Upper lobe of right lung (tissue), 1 donor: ENCODE measurements around the gene CTSZ. TPM values are rescaled to one million over a fixed set of nuclear protein-coding genes. Genes with fewer than 3 reads are reported as not detected.

ENCODE experiments used
- ATAC-seq: fragments of 200-7000 bp; cut with Tn5 transposase; one replicate; pipeline ENCODE4 v1.9.1; 2020; ENCODE audit warnings: mild to moderate bottlenecking, moderate library complexity
- DNase-seq: peaks from one replicate; pipeline ENCODE4 v3.0.0-alpha.2; 2020
- H3K27ac ChIP-seq: fragments of 200-600 bp; one replicate; pipeline ENCODE4 v1.8.0; 2022
- H3K27me3 ChIP-seq: fragments of 200-600 bp; one replicate; pipeline ENCODE4 v1.8.0; 2022; ENCODE audit warnings: mild to moderate bottlenecking
- H3K36me3 ChIP-seq: fragments of 200-600 bp; one replicate; pipeline ENCODE4 v1.8.0; 2022
- H3K4me1 ChIP-seq: fragments of 200-600 bp; one replicate; pipeline ENCODE4 v1.8.0; 2022
- H3K4me3 ChIP-seq: fragments of 200-600 bp; one replicate; pipeline ENCODE4 v1.8.0; 2022; ENCODE audit warnings: mild to moderate bottlenecking
- H3K9me3 ChIP-seq: fragments of 200-600 bp; one replicate; pipeline ENCODE4 v1.8.0; 2022
- intact Hi-C: fragments of 100-400 bp; cut with DNase I; formaldehyde crosslinking; loops from one replicate; pipeline ENCODE4 v1.11.0; 2022
- total RNA-seq: library from RNA; stranded (reverse); fragmentation: NEBNext Ultra II Directional; extraction: Animal tissue kit (Norgen Biotek cat#: 25700); gene quantifications from one replicate; pipeline ENCODE4 v1.2.1, GENCODE V29; 2021
- TF ChIP-seq, protein P1 (sequence below): fragments of 200-600 bp; IDR thresholded peaks from one replicate; pipeline ENCODE4 v1.8.0; 2022; ENCODE audit warnings: antibody characterized with exemption
- donor health status: DM: no; HTN: yes; CAD: no; lungs with severe emphysema.

Gene CTSZ
- total RNA-seq, 1 donor from 2014 or later: 355 TPM

DNA sequence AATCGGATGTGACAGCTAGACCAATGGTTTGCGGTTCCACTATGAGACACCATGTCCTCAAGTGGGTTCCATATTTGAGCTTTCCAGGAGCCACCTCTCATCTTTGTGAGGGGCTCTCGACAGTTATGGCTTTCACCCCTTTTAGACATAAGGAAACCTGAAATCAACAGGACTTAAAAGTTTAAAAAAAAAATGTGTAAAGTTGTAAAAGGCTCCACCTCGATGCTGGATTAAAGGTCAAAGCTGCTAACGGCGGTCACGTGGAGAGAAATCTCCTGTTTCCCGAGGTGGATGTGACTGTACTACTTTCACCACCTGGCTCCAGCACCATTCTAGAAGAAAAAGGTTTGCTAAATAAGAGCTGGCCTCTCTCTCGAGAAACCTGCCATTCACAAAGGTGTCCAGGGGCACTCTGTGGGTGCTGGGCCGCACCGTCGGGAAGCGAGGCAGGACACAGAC lies 24.5 kb upstream of the CTSZ start:
- no peak for ATAC-seq
- Histone ChIP-seq H3K27me3 (no peaks in the 10 kb centered on the region), H3K27ac (peak overlapping the region; percentile 91), H3K36me3 (peaks cover 73% of the 10 kb centered on the region), H3K9me3 (no peaks in the 10 kb centered on the region), H3K4me3 (peak overlapping the region; percentile 91), H3K4me1 (peaks cover 38% of the 10 kb centered on the region)
- intact Hi-C loops: no loop called here
- TF ChIP-seq, protein P1, sequence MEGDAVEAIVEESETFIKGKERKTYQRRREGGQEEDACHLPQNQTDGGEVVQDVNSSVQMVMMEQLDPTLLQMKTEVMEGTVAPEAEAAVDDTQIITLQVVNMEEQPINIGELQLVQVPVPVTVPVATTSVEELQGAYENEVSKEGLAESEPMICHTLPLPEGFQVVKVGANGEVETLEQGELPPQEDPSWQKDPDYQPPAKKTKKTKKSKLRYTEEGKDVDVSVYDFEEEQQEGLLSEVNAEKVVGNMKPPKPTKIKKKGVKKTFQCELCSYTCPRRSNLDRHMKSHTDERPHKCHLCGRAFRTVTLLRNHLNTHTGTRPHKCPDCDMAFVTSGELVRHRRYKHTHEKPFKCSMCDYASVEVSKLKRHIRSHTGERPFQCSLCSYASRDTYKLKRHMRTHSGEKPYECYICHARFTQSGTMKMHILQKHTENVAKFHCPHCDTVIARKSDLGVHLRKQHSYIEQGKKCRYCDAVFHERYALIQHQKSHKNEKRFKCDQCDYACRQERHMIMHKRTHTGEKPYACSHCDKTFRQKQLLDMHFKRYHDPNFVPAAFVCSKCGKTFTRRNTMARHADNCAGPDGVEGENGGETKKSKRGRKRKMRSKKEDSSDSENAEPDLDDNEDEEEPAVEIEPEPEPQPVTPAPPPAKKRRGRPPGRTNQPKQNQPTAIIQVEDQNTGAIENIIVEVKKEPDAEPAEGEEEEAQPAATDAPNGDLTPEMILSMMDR: no peak
- no peak for DNase-seq

DNA sequence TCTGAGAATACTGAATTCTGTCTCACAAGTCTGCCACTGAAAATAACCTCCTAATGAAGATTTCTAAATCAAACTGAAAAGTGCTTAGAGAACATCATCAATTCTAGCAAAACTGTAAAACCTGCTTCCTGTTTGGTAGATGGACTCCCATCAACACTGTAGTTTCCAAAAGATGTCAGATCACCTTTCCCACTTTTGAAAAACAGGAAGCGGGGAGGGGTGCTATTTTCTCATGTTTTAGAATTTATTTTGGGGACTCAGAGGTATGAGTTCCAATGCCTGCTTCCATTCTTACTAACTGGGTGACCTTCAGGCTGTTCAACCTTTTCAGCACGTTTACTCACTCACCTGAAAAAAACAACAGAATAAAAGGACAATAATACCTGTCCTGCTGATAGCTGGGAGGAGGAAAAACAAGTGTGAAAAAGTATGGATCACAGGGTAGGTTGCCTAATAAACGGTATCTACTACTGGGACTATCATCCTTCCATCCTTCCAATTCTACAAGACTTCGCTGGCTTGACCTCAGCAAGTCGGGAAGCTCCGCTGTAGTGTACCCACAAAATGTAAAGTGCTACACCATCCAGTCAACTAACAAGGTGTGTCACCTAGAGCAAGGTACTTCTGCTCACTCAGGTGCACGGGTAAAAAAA lies 24.0 kb upstream of the CTSZ start:
- ATAC-seq: no peak
- Histone ChIP-seq H3K4me1 (peaks cover 38% of the 10 kb centered on the region), H3K4me3 (peak overlapping the region; percentile 91), H3K36me3 (peaks cover 73% of the 10 kb centered on the region), H3K27me3 (no peaks in the 10 kb centered on the region), H3K27ac (peak overlapping the region; percentile 91), H3K9me3 (no peaks in the 10 kb centered on the region)
- intact Hi-C loops: no loop called here
- TF ChIP-seq, protein P1: no peak
- DNase-seq: no peak

DNA sequence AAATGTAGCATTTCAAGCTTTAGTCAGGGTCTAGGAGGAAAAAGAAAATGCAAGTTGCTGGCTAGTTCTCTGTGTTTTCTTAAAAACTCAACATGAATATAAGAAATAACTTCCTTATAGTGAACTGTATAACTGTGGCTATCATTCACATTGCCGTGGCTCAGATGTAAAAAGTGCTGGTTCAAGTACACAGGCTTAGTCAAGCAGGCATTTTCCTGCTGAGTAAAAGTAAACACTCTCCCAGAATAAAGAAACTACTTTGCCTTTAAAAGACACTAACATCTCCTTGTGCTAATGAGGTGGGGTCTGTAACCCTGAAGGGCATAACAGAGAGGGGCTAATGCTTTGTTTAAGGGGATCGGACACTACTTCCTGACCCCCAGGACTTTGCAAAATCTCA lies 21.8 kb upstream of the CTSZ start:
- Histone ChIP-seq H3K4me3 (peak overlapping the region; percentile 11), H3K36me3 (peaks cover 73% of the 10 kb centered on the region), H3K9me3 (no peaks in the 10 kb centered on the region), H3K4me1 (peaks cover 38% of the 10 kb centered on the region), H3K27me3 (no peaks in the 10 kb centered on the region), H3K27ac (no peak overlapping the region)
- intact Hi-C loops: no loop called here
- ATAC-seq (no peak), DNase-seq (no peak)
- TF ChIP-seq, protein P1: no peak

DNA sequence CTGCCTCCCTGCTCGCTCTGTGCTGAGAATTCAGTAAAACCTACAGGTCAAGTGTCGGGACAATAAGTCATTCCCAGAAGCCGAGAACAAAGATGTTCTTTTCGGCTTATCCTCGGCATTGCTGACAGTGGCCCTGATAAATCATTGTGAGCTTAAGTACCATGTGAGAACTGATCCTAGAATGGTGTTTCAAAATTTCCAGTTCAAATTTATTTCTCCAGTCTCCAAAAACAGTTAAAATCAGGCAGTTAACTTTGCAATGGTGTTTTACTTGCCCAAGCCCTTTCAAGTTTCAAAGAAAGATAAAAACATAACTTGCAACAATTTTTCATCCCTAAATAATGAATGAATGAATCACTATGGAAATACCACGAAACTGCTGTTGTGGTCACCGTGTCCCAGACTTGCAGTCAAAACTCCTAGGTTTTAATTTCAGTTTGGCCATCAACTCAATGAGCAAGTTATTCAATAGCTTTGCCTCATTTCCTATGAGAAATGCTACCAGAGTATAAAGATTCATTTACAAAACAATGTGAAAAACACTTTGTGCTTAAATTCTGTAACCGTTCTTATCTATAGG lies 20.8 kb upstream of the CTSZ start:
- H3K9me3 ChIP-seq: no peaks in the 10 kb centered on the region
- H3K27ac ChIP-seq: no peak overlapping the region
- peaks cover 81% of the 10 kb centered on the region for H3K36me3 ChIP-seq
- TF ChIP-seq, protein P1: no peak
- H3K4me1 ChIP-seq: peaks cover 35% of the 10 kb centered on the region
- H3K27me3 ChIP-seq: no peaks in the 10 kb centered on the region
- no peak overlapping the region for H3K4me3 ChIP-seq
- DNase-seq: no peak
- intact Hi-C loops: no loop called here
- no peak for ATAC-seq

DNA sequence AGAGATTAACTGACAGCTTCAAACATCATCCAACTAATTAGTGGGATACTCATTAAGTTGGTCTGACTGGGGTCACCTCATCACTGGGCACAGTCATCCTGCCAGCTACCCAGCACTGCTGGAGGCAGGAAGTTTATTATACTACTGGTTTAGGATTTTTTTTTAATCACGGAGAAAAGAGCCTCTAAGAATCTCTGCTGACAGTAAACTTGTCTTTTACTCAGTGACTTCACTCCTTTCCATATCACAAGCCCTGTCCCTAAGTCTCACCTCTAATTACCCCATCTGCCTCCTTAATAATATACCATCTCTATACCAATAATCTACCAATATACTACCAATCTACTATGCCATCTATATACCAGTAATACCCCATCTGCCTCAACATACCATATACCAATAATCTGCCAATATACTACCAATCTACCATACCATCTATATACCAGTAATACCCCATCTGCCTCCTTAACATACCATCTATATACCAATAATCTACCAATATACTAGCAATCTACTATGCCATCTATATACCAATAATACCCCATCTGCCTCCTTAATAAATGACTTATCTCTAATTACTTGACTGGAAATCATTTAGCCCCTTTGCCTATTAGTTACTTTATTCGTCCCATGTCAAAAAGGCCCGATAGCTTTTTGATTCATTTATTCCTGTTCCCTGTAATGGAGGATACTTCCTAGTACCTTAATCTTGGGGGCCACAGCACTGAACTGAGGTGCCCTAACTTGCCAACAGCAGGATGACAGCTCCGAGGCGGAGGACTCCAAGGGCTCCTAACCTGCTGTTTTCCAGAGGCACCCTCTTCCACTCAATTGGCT lies 20.1 kb upstream of the CTSZ start:
- peaks cover 86% of the 10 kb centered on the region for H3K36me3 ChIP-seq
- TF ChIP-seq, protein P1: no peak
- no peaks in the 10 kb centered on the region for H3K9me3 ChIP-seq
- peaks cover 33% of the 10 kb centered on the region for H3K4me1 ChIP-seq
- DNase-seq (no peak), ATAC-seq (no peak)
- intact Hi-C loops: no loop called here
- no peak overlapping the region for H3K4me3 ChIP-seq
- no peaks in the 10 kb centered on the region for H3K27me3 ChIP-seq
- H3K27ac ChIP-seq: no peak overlapping the region
